GM12865 (cell line): ENCODE results near the gene TP53I11.

ENCODE experiments used
- DNase-seq: peaks from one replicate; pipeline ENCODE4 v3.0.0; 2010; ENCODE audit warnings: low read depth
- H3K4me3 ChIP-seq: 2 replicates; pipeline ENCODE4 v1.5.1; 2011; ENCODE audit warnings: mild to moderate bottlenecking, low read depth, low read length, control low read depth
- CTCF ChIP-seq: IDR thresholded peaks from 2 replicates; pipeline ENCODE4 v1.5.1; 2011; ENCODE audit warnings: low read length, control low read depth, low read depth, inconsistent platforms; ENCODE audit not compliant: insufficient read depth; ENCODE audit errors: missing control alignments

Gene TP53I11

GRCh38 chr11:44889266-44889665 lies 61.4 kb downstream of the TP53I11 start:
- no peak for DNase-seq
- no peak for TF ChIP-seq CTCF
- no peak overlapping the region for H3K4me3 ChIP-seq

GRCh38 chr11:44887636-44888035 lies 63.0 kb downstream of the TP53I11 start:
- H3K4me3 ChIP-seq, result no peak overlapping the region
- TF ChIP-seq CTCF, result no peak
- no peak for DNase-seq

- TF ChIP-seq CTCF, result no peak
Observed at GRCh38 chr11:44886790-44887140, 63.9 kb downstream of the TP53I11 start.

GRCh38 chr11:44885919-44886789 lies 64.5 kb downstream of the TP53I11 start:
- no peak for DNase-seq
- TF ChIP-seq CTCF, result no peak
- no peak overlapping the region for H3K4me3 ChIP-seq

More at GRCh38 chr11:44886790-44887140, 63.9 kb downstream of the TP53I11 start:
- no peak overlapping the region for H3K4me3 ChIP-seq
- DNase-seq, result no peak

- no peak overlapping the region for H3K4me3 ChIP-seq
- no peak for DNase-seq
- no peak for TF ChIP-seq CTCF
Observed at GRCh38 chr11:44885065-44885810, 65.4 kb downstream of the TP53I11 start.

- DNase-seq, result no peak
- TF ChIP-seq CTCF, result no peak
- H3K4me3 ChIP-seq, result no peak overlapping the region
Observed at GRCh38 chr11:44884056-44884455, 66.6 kb downstream of the TP53I11 start.

GRCh38 chr11:44883277-44883676 lies 67.4 kb downstream of the TP53I11 start:
- no peak for TF ChIP-seq CTCF
- no peak overlapping the region for H3K4me3 ChIP-seq
- DNase-seq, result peak; percentile 14
